ENCODE measurements around the gene ATXN7.
A peak's percentile ranks its signal among the peaks of the same experiment; 100 is the strongest.

The ATXN7 gene

DNA sequence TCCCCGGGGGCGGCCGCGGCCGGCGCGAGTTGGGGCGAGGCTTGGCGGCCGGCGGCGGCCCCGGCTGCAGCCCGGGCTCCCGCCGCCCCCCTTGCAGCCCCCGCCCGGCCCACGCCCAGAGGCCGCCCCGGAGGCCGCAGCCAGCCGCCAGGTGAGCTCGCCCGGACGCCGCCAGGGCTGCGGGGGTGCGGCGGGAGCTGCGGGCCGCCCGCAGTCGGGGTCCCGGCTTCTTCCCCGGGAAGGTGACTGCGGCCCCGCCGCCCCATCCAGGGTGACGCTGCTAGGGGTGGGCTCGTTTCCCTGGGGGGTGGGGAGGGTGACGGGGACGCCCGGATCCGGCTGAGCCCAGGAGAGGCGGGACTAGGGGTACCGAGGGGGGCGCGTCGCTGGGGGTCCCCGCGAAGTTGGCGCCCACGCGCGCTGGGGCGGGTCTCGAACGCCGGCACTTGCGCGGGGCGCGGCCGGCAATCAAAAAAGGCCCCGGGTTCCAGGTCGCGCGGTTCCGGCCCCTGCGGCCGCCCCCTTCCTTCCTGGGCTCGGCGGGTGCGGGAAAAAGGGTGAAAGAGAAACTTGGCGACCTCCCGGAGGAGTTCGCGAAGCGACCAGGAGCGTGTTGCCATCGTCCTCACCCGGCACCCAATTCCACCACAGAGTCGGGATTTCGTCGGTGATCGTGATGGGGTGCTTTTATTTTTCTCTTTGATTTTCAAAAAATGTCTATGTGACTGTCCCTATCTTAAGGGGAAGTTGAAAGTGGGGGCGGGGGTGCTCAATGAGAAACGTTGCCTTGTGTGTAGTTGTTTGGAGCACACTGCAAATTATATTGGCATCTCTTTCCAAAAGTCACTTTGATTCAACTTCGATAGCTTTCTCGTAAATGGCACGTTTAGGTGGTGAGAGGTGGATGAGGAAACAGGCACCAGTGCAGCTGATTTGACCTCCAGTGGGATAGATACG, 619 bp downstream of the ATXN7 start:
- peak overlapping the region; percentile 75 for H3K4me3 ChIP-seq (ENCODE audit: low read depth, low read length)
- TF ChIP-seq, protein P1, sequence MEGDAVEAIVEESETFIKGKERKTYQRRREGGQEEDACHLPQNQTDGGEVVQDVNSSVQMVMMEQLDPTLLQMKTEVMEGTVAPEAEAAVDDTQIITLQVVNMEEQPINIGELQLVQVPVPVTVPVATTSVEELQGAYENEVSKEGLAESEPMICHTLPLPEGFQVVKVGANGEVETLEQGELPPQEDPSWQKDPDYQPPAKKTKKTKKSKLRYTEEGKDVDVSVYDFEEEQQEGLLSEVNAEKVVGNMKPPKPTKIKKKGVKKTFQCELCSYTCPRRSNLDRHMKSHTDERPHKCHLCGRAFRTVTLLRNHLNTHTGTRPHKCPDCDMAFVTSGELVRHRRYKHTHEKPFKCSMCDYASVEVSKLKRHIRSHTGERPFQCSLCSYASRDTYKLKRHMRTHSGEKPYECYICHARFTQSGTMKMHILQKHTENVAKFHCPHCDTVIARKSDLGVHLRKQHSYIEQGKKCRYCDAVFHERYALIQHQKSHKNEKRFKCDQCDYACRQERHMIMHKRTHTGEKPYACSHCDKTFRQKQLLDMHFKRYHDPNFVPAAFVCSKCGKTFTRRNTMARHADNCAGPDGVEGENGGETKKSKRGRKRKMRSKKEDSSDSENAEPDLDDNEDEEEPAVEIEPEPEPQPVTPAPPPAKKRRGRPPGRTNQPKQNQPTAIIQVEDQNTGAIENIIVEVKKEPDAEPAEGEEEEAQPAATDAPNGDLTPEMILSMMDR (IDR thresholded peaks at IDR 0.05; ENCODE audit: borderline replicate concordance, insufficient read depth, low read depth, low read length): no peak

DNA sequence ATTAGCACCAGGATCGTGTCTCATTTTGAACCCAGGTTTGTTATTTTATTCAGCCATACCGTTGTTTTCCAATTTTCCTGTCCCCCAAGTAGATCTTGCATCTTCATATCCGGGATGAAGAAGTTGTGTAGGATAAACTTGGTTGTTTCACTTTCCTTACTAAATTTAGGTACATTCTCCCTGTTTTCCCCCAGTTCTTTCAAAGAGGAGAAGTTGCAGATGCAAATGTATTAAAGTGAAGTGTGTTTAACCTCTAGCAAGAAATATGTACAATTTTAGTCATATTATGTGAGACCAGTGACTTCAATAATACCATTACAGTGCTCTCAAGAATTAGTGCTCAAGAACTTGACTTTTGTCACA, 1.3 kb downstream of the ATXN7 start:
- TF ChIP-seq, protein P1 (IDR thresholded peaks at IDR 0.05; ENCODE audit: borderline replicate concordance, insufficient read depth, low read depth, low read length): no peak
- peak overlapping the region; percentile 75 for H3K4me3 ChIP-seq (ENCODE audit: low read depth, low read length)

DNA sequence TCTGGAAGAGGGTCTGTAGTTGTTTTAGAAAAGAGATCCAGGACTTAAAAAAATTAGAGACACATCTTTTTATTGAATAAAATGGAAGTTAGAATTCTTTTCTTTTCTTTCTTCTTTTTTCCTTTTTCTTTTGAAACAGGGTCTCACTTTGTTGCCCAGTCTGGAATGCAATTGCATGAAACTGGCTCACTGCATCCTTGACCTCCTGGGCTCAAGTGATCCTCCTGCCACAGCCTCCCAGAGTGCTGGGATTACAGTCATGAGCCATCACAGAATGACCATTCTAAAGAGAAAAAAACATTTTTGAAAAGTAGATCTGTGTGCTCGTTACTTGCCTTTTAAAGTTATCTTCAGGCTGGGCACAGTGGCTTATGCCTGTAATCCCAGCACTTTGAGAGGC, 3.6 kb downstream of the ATXN7 start:
- no peak overlapping the region for H3K4me3 ChIP-seq (ENCODE audit: low read depth, low read length)
- TF ChIP-seq, protein P1 (IDR thresholded peaks at IDR 0.05; ENCODE audit: borderline replicate concordance, insufficient read depth, low read depth, low read length): no peak

DNA sequence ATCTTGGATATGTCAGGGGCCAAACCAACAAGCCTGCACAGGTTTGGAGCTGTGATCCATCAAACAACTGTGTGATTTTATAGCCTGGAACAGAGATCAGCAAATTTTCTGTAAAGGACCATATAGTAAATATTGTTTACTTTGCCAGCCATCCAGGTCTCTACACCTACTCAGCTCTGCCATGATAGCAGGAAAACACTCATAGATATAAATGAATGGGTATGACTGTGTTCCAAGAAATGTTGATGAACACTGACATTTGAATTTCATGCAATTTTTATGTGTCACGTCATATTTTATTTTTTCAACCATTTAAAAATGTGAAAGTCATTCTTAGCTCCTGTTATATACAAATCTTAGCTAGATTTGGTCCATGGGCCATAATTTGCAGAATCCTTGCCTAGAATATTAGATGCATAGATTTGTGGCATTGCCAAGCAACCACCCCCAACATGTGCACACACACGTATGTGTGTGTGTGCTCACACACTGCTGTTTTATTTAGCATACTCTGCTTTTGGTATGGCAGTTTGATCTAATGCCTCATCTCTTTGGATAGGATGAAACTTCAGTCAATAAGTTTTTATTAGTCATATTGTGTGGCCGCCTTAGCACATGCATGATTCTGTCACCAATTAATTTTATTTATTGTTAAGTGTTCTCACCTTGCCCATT, 6.4 kb downstream of the ATXN7 start:
- TF ChIP-seq, protein P1 (IDR thresholded peaks at IDR 0.05; ENCODE audit: borderline replicate concordance, insufficient read depth, low read depth, low read length): no peak
- H3K4me3 ChIP-seq (ENCODE audit: low read depth, low read length): no peak overlapping the region

DNA sequence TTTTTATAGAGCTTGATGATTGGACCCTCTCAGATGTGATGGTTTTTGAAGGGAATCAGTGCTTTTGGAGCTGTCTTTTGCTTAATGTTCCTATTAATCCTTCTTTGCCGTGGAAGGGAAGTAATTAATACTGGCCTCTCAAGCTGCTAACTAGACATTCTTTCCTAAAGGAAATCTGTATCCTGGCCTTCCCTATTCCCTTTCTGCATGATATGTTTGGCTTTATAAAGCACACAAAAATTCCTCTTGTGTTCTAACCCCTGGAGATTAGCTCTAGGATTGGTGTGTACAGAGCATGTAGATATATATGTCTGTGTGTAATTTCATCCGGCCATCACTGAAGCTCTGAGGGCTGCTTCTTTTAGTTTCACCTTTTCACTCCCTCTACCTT, 6.9 kb downstream of the ATXN7 start:
- no peak overlapping the region for H3K4me3 ChIP-seq (ENCODE audit: low read depth, low read length)
- TF ChIP-seq, protein P1 (IDR thresholded peaks at IDR 0.05; ENCODE audit: borderline replicate concordance, insufficient read depth, low read depth, low read length): no peak

DNA sequence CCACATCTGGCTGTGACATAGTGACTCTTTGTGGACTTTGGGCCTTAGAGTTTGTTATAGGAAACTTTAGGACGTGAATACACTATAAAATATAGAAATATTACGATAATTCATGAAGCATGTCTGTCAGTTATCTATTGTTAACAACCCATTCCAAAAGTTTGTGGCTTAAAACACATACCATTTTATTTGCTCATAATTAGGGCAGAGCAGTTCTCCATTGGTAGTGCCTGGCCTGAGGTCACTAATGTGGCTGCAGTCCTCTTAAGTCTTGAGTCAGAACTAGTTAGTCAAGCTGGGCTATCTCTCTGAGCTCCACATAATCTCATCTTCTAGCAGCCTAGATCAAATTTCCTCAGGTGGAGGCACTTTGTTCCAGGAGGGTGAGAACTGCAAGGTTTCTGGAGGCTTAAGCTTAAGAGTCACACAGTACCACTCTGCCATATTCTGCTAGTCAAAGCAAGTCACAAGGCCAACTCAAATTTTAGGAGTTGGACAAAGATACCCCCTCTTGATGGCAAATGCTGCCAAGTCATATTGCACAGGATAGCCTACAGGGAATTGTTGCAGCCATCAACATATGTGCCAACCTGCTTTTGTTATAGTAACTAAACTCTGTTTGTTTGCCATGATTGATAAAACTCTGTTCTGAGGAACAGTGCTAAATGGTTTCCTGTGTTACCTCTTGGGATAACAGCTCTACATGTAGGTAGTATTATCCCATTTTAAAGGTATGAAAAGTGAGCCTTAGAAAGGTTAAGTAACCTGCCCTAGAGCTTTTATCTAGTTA, 8.7 kb downstream of the ATXN7 start:
- TF ChIP-seq, protein P1 (IDR thresholded peaks at IDR 0.05; ENCODE audit: borderline replicate concordance, insufficient read depth, low read depth, low read length): no peak
- H3K4me3 ChIP-seq (ENCODE audit: low read depth, low read length): no peak overlapping the region
